ENCODE data around the gene VKORC1L1.
"Not testable (repeated sequence)": the region's sequence is repeated elsewhere in the genome, so short reads cannot be mapped to it uniquely, and the experiment has no call there.

Gene VKORC1L1

GRCh38 chr7:65872776-65873581 lies at the start of gene VKORC1L1:
VKORC1L1 (plus strand) TSS chr7:65873074; CDS start chr7:65873372, 298 bp downstream.
- peak; percentile 94 for DNase-seq (ENCODE audit: low read depth)

DNA sequence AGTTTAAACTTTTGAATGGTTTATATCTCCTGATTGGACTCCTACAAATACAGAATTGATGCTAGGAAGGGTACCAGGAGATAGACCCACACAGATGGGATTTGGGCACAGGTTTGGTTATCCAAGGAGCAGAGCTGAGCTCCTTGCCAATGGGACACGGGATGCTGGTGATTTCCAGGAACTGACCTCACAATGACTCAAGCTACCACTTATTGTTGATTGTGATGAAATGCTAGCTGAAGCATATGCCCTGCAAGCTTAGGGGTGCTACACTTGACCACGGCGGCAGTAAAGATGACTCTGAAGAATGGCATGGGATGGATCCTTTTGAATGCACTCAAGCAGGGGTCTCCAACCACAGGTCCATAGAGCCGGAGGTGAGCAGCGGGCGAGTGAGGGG lies 45.5 kb upstream of the VKORC1L1 start:
- DNase-seq (ENCODE audit: low read depth): no peak

DNA sequence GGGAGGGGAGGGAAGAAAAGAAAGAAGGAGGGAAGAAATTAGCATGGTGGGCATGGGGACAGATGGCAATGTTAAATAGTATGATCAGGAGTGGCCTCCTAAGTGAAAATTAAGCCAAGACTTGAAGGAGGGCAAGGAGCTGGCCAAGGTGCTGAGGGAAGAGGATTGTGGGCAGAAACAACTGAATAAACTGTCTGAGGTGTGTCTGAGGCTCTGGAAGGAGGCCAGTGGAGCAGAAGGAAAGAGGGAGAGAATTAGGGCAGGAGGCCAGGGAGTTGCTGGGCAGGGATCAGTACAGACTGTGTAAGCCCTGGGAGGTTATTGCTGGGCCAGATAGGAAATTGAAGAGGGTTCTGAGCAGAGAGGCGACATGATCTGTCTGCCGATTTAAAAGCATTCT lies 40.6 kb upstream of the VKORC1L1 start:
- no peak for DNase-seq (ENCODE audit: low read depth)

- not testable (repeated sequence) for DNase-seq (ENCODE audit: low read depth)
Measured at GRCh38 chr7:65836684-65837083, 36.2 kb upstream of the VKORC1L1 start.

- DNase-seq (ENCODE audit: low read depth): not testable (repeated sequence)
Measured at GRCh38 chr7:65837541-65837956, 35.3 kb upstream of the VKORC1L1 start.

GRCh38 chr7:65839846-65840245 lies 33.0 kb upstream of the VKORC1L1 start:
- no peak for DNase-seq (ENCODE audit: low read depth)

- no peak for DNase-seq (ENCODE audit: low read depth)
Measured at GRCh38 chr7:65840446-65840845, 32.4 kb upstream of the VKORC1L1 start.

GRCh38 chr7:65843616-65844015 lies 29.3 kb upstream of the VKORC1L1 start:
- not testable (repeated sequence) for DNase-seq (ENCODE audit: low read depth)

DNA sequence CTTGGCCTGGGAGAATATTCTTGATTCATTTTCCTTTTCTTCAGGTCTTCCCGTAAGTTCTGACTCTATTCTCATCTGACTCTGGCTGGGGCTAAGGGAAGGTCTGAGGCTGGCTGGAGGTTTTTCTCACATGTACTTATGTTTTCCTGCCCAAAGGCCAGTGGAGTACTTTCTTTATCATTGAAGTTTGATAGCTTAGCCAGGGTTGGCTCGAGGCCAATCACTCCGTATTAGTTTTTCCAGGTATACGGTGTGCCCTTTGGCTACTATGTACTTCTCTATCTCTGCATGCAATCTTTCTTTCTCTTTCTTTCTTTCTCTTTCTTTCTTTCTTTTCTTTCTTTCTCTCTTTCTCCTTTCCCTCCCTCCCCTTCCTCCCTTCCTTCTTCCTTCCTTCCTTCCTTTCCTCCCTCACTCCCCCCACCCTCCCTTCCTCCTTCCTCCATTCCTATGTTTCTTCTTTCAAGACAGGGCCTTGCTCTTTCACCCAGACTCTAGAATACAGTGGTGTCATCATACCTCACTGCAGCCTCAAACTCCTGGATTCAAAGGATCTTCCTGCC lies 26.8 kb upstream of the VKORC1L1 start:
- DNase-seq (ENCODE audit: low read depth): no peak

GRCh38 chr7:65853426-65853825 lies 19.4 kb upstream of the VKORC1L1 start:
- DNase-seq (ENCODE audit: low read depth): not testable (repeated sequence)

DNA sequence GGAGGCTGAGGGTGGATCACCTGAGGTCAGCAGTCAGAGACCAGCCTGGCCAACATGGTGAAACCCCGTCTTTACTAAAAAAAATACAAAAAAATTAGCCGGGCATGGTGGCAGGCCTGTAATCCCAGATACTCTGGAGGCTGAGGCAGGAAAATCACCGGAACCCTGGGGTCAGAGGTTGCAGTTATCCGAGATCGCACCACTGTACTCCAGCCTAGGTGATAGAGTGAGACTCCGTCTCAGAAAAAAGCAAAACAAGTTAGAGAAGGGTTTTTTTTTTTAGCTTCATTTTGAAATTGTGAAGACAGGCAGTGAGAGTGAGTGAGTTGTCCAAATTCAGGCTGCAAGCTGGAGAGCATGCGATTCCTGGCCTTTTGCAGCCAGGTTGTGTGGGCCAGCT lies 19.0 kb upstream of the VKORC1L1 start:
- DNase-seq (ENCODE audit: low read depth): not testable (repeated sequence)

GRCh38 chr7:65857321-65857894 lies 15.5 kb upstream of the VKORC1L1 start:
- DNase-seq (ENCODE audit: low read depth): not testable (repeated sequence)

GRCh38 chr7:65858660-65859059 lies 14.2 kb upstream of the VKORC1L1 start:
- not testable (repeated sequence) for DNase-seq (ENCODE audit: low read depth)

- not testable (repeated sequence) for DNase-seq (ENCODE audit: low read depth)
Measured at GRCh38 chr7:65866244-65866643, 6.6 kb upstream of the VKORC1L1 start.

GRCh38 chr7:65867681-65868080 lies 5.2 kb upstream of the VKORC1L1 start:
- not testable (repeated sequence) for DNase-seq (ENCODE audit: low read depth)

GRCh38 chr7:65869312-65869711 lies 3.6 kb upstream of the VKORC1L1 start:
- DNase-seq (ENCODE audit: low read depth): not testable (repeated sequence)

- DNase-seq (ENCODE audit: low read depth): not testable (repeated sequence)
Measured at GRCh38 chr7:65871451-65871850, 1.4 kb upstream of the VKORC1L1 start.

GRCh38 chr7:65873582-65874193 lies 814 bp downstream of the VKORC1L1 start:
- peak; percentile 17 for DNase-seq (ENCODE audit: low read depth)

DNA sequence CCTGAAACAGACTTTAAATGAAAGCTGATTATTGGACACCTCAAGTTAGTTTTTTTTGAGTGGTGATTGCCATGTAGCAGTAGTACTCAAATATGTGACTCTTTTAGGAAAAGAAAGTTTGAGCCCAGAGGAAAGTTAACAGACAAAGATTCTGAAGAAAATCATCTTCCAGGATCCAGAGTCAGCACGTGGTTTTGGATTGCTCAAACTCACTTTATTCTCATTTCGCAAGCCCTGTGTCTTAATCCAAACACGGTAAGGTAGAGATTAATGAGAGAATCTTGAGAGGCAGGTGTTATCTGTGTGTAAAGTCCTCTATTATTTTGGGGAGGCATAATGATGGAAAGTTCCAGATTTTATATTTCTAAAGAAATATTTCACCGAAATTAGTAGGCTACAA lies 2.8 kb downstream of the VKORC1L1 start:
- DNase-seq (ENCODE audit: low read depth): not testable (repeated sequence)

DNA sequence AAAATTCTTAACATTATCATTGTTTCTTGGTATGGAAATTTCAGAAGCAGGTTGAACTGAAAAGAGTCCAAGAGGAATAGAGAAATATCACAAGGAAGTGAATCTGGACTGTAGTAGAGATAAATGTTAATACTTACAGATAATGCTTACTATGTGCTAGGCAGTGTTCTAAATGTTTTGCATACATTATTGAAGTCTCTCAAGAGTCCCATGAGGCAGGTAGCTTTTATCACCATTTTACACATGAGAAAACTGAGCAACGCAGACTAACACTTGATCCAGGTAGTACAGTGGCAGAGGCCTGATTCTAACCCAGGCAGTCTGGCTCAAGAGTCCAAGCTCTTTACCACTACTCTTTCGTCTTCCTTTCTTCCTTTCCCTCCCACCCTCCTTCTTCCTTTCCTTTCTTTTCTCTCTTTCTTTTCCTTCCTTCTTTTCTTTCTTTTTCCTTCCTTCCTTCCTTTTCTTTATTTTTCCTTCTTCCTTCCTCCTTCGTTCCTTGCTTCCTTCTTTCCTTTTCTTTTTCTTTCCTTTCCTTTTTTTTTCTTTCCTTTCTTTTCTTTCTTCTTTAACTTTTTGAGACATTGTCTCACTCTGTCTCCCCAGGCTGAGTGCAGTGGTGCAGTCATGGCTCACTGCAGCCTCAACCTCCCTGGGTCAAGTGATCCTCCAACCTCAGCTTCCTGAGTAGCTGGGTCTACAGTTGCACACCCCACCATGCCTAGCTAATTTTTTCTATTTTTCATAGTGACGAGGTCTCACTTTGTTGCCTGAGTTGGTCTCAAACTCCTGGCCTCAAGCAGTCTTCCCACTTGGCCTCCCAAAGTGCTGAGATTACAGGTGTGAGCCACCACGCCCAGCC lies 6.6 kb downstream of the VKORC1L1 start:
- not testable (repeated sequence) for DNase-seq (ENCODE audit: low read depth)

DNA sequence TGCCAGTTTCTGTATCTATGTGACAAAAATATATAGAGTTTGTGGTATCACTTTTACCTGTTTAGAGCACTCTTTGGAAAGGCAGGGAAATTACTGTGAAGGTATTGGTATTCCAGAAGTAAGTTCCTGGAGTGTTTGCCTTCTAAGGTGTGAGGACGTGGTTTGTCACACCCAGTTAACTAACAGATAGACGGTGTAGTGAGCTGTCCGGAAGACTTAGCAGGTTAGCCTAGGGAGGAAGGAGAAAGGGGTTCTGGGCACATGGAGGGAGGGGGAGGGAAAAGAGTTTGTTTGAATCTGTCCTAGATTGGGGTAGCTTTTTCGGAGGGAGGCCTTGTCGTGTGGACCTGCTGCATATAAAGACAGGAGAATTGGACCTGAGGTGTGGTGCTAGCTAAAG lies 7.4 kb downstream of the VKORC1L1 start:
- DNase-seq (ENCODE audit: low read depth): not testable (repeated sequence)

- DNase-seq (ENCODE audit: low read depth): not testable (repeated sequence)
Measured at GRCh38 chr7:65884983-65885382, 12.1 kb downstream of the VKORC1L1 start.

All from stimulated activated CD8-positive, alpha-beta memory T cell treated with anti-CD3 and anti-CD28 coated beads, Interleukin-12 subunit alpha, Interleukin-12 subunit beta, amount 100 ng/mL, for 4 hours (primary cell).